Erythroblast (primary cell): Measurements from ENCODE around the gene MEIOC.

Source experiments
- GATA1 ChIP-seq: IDR thresholded peaks from 2 replicates; pipeline ENCODE4 v1.6.1; 2011; ENCODE audit warnings: low read depth, mild to moderate bottlenecking, control low read depth, low read length, moderate library complexity
- POLR2A ChIP-seq: IDR thresholded peaks from 2 replicates; pipeline ENCODE4 v1.6.1; 2011; ENCODE audit warnings: mild to moderate bottlenecking, low read length

DNA sequence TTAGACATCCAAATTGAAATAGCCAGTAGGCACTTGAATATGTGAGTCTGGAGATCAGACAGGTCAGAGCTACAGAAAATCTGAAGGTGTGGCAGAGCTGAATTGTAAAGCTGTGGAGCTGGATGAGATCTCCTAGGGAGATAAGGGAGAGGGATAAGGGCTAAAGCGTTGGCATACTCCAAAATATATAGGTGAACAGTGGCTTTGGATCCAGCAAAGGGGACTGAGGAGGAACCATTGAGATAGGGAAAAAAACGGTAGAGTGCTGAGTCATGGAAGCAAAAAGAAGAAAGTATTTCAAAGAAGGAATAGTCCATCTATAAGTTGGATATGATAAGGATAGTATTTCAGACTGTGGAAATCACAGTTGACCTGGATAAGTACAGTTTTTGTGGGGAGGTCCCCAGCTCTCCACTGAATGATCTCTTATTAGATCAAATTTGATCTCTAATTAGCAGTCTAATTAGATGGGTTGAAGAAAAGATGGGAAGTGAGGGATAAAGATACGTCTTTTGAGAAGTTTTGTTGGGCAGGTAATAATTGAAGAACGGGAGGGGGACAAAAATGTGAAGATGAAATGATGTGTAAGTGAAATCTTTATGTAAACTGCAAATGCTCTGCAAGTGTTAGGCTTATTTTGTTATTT, 51.6 kb downstream of the MEIOC start:
- TF ChIP-seq POLR2A (no peak), GATA1 (no peak)
